IPS-18c (cell line): Measurements from ENCODE around the gene AFF1.
"Not testable (repeated sequence)": the region's sequence is repeated elsewhere in the genome, so short reads cannot be mapped to it uniquely, and the experiment has no call there.

ENCODE experiments used
- H3K4me3 ChIP-seq: 2 replicates; pipeline ENCODE4 v1.7.0; 2013; ENCODE audit warnings: low read depth, mild to moderate bottlenecking, low read length, moderate library complexity; ENCODE audit not compliant: insufficient read depth
- H3K9me3 ChIP-seq: one replicate; pipeline ENCODE4 v1.6.1; 2013; ENCODE audit warnings: mild to moderate bottlenecking, low read length, moderate library complexity; ENCODE audit not compliant: control insufficient read depth, insufficient read depth

The AFF1 gene

GRCh38 chr4:87069037-87069742 lies 134.4 kb downstream of the AFF1 start:
- Histone ChIP-seq H3K4me3 (no peak overlapping the region), H3K9me3 (no peaks in the 10 kb centered on the region)

DNA sequence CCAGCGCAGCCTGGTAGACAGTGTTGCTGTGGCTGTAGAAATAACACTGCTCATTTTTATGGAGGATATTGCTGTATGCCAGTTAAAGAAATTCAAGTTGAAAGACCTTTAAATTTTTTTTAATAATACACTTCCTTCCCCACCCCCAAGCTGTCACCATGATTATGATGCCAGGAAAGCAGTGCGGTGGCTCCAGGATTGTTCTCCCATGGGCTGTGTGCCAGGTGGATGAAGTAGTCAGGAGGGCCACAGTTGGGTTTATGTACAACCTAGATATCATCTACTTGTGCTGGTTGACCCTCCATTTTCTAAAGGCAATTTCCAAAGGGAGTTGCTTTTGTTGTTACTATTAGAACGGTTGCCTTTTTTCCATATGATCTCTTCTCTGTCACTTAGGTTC lies 136.6 kb downstream of the AFF1 start:
- Histone ChIP-seq H3K9me3 (no peaks in the 10 kb centered on the region), H3K4me3 (no peak overlapping the region)

DNA sequence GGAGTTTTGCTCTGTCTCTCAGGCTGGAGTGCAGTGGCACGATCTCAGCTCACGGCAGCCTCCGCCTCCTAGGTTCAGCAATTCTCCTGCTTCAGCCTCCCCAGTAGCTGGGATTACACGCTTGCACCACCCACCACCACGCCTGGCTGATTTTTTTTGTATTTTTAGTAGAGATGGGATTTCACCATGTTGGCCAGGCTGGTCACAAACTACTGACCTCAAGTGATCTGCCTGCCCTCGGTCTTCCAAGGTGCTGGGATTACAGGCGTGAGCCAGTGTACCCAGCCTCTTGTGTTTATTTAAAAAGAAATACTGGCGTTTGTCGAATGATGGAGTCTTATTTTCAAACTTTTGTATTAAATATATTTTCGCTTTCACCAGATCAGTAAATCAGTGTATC lies 137.7 kb downstream of the AFF1 start:
- not testable (repeated sequence) for H3K9me3 ChIP-seq, H3K4me3 ChIP-seq

- H3K9me3 ChIP-seq = no peaks in the 10 kb centered on the region
- H3K4me3 ChIP-seq = no peak overlapping the region
These were observed 138.6 kb downstream of the AFF1 start for GRCh38 chr4:87073199-87074120.

DNA sequence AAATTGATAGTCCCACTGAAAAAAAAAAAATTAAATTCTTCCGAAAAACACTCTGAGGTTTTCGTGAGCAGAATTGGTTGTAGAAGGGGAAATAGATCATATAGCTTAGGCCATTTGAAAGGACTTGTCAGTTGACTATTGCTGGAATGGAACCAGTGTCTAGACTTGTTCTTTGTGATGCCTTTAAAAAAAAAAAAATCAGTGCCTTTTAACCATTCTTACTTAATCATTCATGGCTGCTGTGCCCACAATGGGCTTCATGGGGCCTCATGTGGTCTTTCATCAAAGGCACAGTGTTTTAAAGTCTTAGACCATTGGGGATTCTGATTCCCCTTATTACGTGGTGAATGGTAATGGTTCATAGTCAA lies 139.3 kb downstream of the AFF1 start:
- H3K9me3 ChIP-seq = no peaks in the 10 kb centered on the region
- H3K4me3 ChIP-seq = no peak overlapping the region

GRCh38 chr4:87075876-87076275 lies 141.1 kb downstream of the AFF1 start:
- Histone ChIP-seq H3K4me3 (no peak overlapping the region), H3K9me3 (no peaks in the 10 kb centered on the region)

GRCh38 chr4:87076690-87077358 lies 142.0 kb downstream of the AFF1 start:
- no peaks in the 10 kb centered on the region for H3K9me3 ChIP-seq
- H3K4me3 ChIP-seq = no peak overlapping the region

- no peak overlapping the region for H3K4me3 ChIP-seq
- H3K9me3 ChIP-seq = no peaks in the 10 kb centered on the region
These were observed 143.2 kb downstream of the AFF1 start for GRCh38 chr4:87077914-87078585.

DNA sequence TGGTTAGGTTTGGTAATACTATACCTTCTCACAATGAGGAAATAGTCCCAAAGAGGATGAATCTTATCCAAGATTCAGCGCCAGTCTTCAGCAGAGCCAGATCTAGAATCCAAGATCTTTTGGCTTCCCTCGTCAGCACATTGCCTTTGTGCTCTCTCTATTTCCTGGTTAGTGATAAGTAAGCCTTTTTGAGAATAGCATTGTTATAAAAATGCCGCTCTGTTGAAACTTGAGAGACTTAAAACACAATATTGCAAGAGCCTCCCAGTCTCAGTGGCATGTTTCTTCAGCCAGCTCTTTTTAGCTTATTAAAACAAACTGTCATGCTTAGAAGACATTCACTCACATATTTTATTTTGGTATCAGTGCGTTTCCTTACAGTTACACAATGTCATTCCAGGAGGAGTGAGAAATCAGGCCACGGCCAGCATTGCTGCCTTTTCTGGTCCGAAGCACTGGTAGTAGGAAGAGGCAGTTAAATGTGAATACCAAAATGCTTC lies 144.2 kb downstream of the AFF1 start:
- H3K4me3 ChIP-seq = no peak overlapping the region

DNA sequence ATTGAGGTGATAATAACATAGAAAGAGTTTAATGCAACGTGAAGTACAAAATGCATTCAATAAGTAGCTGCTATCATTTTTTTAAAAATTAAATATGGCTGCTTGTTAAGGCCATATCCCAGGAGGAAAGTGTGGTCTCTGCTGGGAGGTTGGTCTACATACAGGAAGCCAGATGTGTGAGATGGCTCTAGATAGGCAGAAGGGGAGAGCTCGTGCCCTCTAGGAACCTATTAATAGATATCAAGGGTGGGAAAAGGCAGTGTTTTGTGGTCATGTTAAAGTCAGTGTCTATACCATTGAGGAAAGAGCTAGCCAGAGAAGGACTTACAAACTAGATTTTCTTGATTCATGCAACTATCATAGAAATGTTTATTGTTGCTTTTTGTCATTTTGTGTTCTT lies 145.2 kb downstream of the AFF1 start:
- Histone ChIP-seq H3K9me3 (no peaks in the 10 kb centered on the region), H3K4me3 (no peak overlapping the region)

More for the DNA sequence above, 144.2 kb downstream of the AFF1 start:
- no peaks in the 10 kb centered on the region for H3K9me3 ChIP-seq

DNA sequence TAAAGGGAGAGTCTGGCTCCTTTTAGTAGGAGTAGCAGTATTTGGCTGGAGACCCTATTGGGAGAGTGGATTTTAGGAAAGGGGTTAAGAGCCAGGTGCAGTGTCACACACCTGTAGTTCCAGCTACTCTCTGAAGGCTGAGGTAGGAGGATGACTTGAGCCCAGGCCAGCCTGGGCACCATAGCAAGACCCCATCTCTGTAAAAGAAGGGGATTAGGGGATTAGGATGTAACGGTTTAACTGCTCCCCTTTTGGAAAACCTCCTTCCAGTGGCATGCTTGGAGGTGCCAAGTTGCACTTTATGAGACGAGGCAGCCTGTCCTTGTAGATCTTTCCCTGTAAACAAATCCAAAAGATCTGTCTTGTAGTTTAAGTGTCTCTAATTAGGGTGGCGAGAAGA lies 145.7 kb downstream of the AFF1 start:
- H3K9me3 ChIP-seq = no peaks in the 10 kb centered on the region
- H3K4me3 ChIP-seq = no peak overlapping the region

- no peaks in the 10 kb centered on the region for H3K9me3 ChIP-seq
- H3K4me3 ChIP-seq = no peak overlapping the region
These were observed 147.0 kb downstream of the AFF1 start for GRCh38 chr4:87081826-87082225.

DNA sequence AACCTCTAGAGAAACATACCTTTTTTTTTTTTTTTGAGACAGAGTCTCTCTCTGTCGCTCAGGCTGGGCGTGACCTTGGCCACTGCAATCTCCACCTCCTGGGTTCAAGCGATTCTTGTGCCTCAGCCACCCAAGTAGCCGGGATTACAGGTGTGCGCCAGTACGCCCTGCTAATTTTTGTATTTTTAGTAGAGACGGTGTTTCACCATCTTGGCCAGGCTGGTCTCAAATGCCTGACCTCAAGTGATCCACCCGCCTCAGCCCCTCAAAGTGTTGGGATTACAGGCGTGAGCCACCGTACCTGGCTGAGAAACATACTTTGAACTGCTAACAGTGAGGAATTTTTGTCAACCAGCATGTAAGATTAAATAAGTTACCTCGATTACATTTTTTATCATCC lies 150.9 kb downstream of the AFF1 start:
- not testable (repeated sequence) for H3K4me3 ChIP-seq, H3K9me3 ChIP-seq

DNA sequence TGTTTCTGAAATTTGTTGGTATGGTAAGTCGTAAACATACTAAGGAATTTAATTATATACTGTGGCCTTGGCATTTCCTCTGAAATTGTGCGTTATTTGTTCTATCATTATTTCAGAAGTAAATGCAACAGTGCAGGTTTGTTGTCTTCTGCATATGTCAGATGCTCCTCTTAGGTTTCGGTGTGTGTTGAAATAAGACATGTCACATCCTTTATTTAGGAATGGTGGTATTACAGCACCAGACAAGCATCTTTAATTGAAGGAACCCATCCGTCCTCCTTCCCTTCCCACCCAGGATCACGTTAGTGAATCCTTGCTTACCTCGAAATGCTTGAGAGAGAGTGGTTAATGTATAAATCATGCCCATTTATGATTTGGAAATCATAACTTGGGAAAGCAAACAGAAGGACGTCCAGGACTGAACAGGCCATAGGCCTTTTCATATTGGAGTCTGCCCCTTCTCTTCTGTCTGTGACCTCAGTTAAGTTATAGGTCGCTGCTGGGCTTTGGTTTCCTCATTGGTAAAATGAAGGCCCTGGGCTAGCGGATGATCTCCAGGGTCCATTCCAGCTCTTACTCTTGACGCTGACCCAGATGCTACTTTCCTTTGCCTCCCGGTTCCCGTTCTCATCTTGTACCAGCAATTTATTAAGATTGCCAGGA lies 151.5 kb downstream of the AFF1 start:
- Histone ChIP-seq H3K4me3 (no peak overlapping the region), H3K9me3 (no peaks in the 10 kb centered on the region)

GRCh38 chr4:87087015-87087414 lies 152.2 kb downstream of the AFF1 start:
- H3K9me3 ChIP-seq = no peaks in the 10 kb centered on the region
- no peak overlapping the region for H3K4me3 ChIP-seq

- Histone ChIP-seq H3K4me3 (no peak overlapping the region), H3K9me3 (no peaks in the 10 kb centered on the region)
These were observed 152.6 kb downstream of the AFF1 start for GRCh38 chr4:87087420-87087819.

GRCh38 chr4:87088186-87088585 lies 153.4 kb downstream of the AFF1 start:
- Histone ChIP-seq H3K4me3 (no peak overlapping the region), H3K9me3 (no peaks in the 10 kb centered on the region)
